Measurements from ENCODE around the gene SSBP3. TPM values are rescaled to one million over a fixed set of nuclear protein-coding genes. Genes with fewer than 3 reads are reported as not detected.

The SSBP3 gene
- total RNA-seq, 4 donors from 2014 or later = 15.4 to 23.0 (median 18.2) TPM

DNA sequence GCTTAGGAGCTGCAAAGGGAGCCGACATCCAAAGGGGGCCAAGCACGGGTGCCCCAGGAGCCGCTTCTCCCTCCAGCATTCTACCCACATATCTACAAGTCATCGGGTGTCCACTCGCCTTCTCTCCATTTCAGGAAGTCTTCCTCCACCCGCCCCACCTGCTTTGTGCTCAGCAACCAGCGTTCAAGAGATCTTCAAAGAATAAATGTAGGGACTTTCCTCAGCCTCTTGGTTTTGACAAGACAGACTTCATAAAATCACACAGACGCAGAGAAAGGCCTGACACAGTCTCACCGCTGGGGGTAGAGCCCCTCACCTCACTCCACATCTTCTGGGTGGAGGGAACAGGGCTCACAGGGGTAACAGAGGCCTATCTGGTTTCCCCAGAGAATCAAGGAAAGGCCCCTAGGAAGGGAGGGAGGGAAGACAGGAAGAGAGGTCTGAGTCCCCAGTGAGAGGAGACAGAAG is 49.5 kb downstream of the SSBP3 start:
- 65% methylated on average over 9 of the region's 9 CpGs for WGBS, 2 donors
- Histone ChIP-seq H3K9me3 (no peaks in the 10 kb centered on the region), H3K27ac (no peak overlapping the region), H3K4me1 (peaks cover 21 to 27% of the 10 kb centered on the region in 2 donors), H3K36me3 (no peaks in the 10 kb centered on the region), H3K4me3 (replicated peaks in 1 of 3) (no peak overlapping the region), H3K27me3 (no peaks in the 10 kb centered on the region)
- no peak for DNase-seq
- TF ChIP-seq POLR2A (IDR thresholded peaks at IDR 0.05) = no peak
- TF ChIP-seq, protein P1, sequence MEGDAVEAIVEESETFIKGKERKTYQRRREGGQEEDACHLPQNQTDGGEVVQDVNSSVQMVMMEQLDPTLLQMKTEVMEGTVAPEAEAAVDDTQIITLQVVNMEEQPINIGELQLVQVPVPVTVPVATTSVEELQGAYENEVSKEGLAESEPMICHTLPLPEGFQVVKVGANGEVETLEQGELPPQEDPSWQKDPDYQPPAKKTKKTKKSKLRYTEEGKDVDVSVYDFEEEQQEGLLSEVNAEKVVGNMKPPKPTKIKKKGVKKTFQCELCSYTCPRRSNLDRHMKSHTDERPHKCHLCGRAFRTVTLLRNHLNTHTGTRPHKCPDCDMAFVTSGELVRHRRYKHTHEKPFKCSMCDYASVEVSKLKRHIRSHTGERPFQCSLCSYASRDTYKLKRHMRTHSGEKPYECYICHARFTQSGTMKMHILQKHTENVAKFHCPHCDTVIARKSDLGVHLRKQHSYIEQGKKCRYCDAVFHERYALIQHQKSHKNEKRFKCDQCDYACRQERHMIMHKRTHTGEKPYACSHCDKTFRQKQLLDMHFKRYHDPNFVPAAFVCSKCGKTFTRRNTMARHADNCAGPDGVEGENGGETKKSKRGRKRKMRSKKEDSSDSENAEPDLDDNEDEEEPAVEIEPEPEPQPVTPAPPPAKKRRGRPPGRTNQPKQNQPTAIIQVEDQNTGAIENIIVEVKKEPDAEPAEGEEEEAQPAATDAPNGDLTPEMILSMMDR (IDR thresholded peaks at IDR 0.05) = no peak
- intact Hi-C loops (cut with DNase I) = no loop called here

DNA sequence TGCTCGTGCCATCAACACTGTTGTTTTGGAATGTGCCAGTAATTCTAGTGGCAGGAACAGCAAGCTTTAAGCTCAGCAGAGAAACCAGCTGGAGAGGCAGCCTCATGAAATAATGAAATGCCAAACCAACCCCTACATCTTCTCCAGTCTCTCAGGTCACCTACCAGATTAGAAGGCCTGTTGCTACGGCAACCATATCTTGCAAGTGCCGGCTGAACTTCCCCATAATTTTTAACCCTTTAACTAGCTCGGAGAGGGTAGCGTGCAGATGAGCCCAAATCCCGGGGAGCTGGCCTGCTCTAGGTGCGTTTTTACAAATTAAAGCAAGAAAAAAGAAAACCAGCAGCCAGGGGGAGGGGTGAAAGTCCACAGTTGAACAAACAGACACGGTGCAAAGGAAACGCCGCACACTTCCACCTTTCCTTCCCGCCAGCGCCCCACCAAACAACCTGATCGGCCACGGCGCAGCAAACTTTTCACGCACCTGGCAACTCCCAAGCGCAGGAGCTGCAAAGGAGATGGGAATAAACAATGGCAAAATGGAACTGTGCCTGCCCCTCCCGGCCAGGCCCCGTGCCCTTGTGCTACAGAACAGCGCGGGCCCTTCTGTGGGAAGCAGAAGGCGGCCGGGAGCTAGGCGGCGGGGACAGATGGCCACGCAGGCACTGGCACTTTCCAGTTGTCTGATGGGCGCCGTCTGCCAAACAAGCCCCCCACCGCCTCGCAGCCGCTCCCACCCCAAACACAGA is 50.1 kb downstream of the SSBP3 start:
- peaks cover 21 to 27% of the 10 kb centered on the region in 2 donors for H3K4me1 ChIP-seq
- H3K27ac ChIP-seq = no peak overlapping the region
- TF ChIP-seq, protein P1 (IDR thresholded peaks at IDR 0.05) = no peak
- no peak for TF ChIP-seq POLR2A (IDR thresholded peaks at IDR 0.05)
- DNase-seq = no peak
- intact Hi-C loops (cut with DNase I) = no loop called here
- no peak overlapping the region for H3K4me3 ChIP-seq (replicated peaks in 1 of 3)
- no peaks in the 10 kb centered on the region for H3K27me3 ChIP-seq
- H3K9me3 ChIP-seq = no peaks in the 10 kb centered on the region
- H3K36me3 ChIP-seq = no peaks in the 10 kb centered on the region
- WGBS, 2 donors = 58 to 63% methylated on average over 22 to 25 of the region's 31 CpGs

DNA sequence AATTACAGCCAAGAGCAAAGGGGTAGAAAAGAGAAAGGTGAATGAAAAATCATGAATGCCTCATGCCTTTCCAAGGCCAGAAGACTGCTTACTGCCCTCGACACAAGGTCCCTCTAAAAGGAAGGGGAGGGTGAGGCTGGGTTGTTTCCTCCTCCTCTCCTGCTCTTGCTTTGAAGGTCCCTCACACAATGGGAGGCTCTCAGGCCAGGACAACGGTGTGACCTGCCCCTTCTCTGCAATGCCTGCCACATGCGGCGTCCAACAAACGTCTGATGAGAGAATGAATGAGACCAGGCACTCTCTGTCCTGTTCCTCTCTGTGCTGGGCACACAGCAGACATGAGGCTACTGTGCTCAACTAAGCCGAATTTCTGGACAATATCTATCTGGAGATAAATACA is 51.3 kb downstream of the SSBP3 start:
- Histone ChIP-seq H3K36me3 (no peaks in the 10 kb centered on the region), H3K4me3 (replicated peaks in 1 of 3) (no peak overlapping the region), H3K27ac (no peak overlapping the region), H3K27me3 (no peaks in the 10 kb centered on the region), H3K4me1 (peaks cover 22 to 25% of the 10 kb centered on the region in 2 donors), H3K9me3 (no peaks in the 10 kb centered on the region)
- no peak for TF ChIP-seq POLR2A (IDR thresholded peaks at IDR 0.05)
- TF ChIP-seq, protein P1 (IDR thresholded peaks at IDR 0.05) = no peak
- intact Hi-C loops (cut with DNase I) = no loop called here
- 69 to 79% methylated on average over 6 of the region's 6 CpGs for WGBS, 2 donors
- DNase-seq = no peak

DNA sequence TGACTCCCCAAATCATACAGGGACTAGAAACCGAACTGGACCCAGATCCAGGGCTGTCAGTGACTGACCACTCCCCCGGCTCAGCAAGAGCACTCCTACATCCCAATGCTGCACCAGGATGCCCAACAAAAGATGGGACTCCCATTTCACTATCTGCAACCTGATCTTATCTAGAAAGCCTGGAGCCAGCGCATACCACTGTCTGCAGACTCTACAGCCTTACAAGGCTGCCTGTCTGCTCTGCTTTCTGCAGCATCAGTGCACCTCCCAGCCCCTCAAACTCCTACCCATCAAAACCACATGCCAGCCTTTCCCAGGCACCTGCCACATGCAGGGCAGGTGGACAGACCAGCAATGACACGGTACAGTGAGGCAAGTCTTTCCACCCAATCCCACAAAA is 52.2 kb downstream of the SSBP3 start:
- DNase-seq = no peak
- WGBS, 2 donors = 96 to 100% methylated on average over 2 to 4 of the region's 4 CpGs
- intact Hi-C loops (cut with DNase I) = no loop called here
- Histone ChIP-seq H3K36me3 (no peaks in the 10 kb centered on the region), H3K9me3 (no peaks in the 10 kb centered on the region), H3K4me3 (replicated peaks in 1 of 3) (no peak overlapping the region), H3K4me1 (peaks cover 14 to 17% of the 10 kb centered on the region in 2 donors), H3K27ac (no peak overlapping the region), H3K27me3 (no peaks in the 10 kb centered on the region)
- no peak for TF ChIP-seq POLR2A (IDR thresholded peaks at IDR 0.05)
- TF ChIP-seq, protein P1 (IDR thresholded peaks at IDR 0.05) = no peak

DNA sequence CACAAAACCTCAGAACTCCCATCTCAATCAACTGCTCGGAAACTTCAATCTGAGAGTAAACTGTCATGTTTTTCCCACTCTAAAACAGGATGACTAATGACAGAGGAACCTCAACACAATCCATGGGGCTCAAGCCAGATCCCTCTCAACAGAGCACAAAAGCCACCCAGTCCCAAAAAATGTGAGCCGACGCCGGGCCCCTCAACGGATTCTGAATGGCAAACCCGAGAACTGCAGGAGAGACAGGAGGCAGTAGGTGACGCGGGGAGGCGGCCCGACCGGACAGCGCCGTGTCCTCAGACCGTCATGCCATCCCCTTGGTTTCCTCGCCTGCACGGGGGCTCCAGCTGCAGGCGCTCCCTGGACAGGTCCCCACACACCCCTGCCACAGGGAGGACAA is 53.4 kb downstream of the SSBP3 start:
- Histone ChIP-seq H3K36me3 (no peaks in the 10 kb centered on the region), H3K27me3 (no peaks in the 10 kb centered on the region), H3K9me3 (no peaks in the 10 kb centered on the region), H3K27ac (no peak overlapping the region), H3K4me1 (peaks cover 9 to 14% of the 10 kb centered on the region in 2 donors), H3K4me3 (replicated peaks in 1 of 3) (no peak overlapping the region)
- DNase-seq = no peak
- intact Hi-C loops (cut with DNase I) = no loop called here
- 92 to 95% methylated on average over 17 of the region's 17 CpGs for WGBS, 2 donors
- TF ChIP-seq, protein P1 (IDR thresholded peaks at IDR 0.05) = no peak
- no peak for TF ChIP-seq POLR2A (IDR thresholded peaks at IDR 0.05)

All from thyroid gland (tissue), 4 donors.